HG03060 (cell line): ENCODE data around the gene NFIA.

Source experiments
- ATAC-seq: cut with Tn5 transposase; IDR thresholded peaks from one replicate; pipeline ENCODE4 v1.9.1; 2021; ENCODE audit warnings: low read depth, moderate number of reproducible peaks; ENCODE audit not compliant: unreplicated experiment

NFIA gene

DNA sequence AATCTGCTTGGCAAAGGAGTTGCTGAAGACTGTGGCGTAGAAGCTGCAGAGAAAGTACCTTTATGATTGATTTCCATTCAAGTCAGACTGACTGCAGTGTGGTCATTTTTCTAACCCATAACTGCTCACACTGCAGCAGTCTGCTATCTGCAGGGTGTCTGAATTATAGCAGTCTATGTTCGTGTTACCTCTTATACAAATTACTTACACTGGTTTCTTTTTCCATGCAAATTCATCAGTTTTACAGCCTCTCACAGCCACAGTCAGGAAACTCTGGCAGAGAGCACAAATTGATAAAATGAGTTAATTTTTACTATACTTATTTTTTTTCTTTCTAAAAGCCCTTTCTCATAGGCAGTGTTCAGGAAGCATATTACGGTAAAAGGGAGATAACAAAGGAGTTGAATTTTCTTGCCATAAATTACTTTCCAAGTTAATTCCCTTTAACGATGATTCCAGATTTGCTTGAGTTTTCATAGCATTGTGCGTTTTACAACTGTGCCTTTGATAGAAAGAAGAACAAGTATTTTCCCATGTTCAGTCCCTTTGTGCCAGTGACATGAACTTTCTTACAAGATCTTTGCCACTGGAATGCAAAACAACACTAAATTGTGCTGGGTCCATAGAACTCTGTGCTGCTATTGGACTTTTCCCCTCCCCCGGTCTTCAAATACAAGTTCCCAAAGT, 261.5 kb downstream of the NFIA start:
- ATAC-seq, result no peak

- no peak for ATAC-seq
Observed at GRCh38 chr1:61344696-61345095, 262.3 kb downstream of the NFIA start.

DNA sequence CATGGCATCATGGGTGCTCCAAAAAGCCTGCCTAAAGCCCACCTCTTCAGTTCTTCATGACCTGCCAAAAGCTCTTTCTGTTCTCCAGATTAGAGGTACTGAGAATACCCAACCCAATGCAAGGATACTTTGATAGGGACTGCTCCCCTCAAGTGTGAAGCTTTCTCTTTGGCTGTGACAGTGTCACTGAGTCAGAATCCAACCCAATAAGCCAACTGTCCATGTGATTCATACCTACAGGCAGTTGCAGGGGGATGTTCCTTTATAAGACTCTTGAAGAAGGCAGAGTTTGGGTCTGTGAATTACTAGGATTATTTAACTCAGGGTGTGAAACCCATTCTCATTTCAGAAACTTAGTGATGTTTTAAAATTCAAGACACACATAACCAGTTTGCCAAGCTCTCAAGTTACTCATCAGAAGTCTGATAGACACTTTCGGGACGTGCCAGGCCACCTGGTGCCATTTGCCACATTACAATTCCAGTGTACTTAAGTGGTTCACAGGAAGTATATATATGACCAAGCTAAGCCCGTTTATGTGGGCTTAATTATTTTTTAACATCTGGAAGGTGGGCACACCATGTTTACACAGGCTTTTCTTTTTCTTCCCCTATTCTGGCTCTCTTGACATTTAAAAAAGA, 265.8 kb downstream of the NFIA start:
- no peak for ATAC-seq

- no peak for ATAC-seq
Observed at GRCh38 chr1:61352845-61353435, 270.6 kb downstream of the NFIA start.

DNA sequence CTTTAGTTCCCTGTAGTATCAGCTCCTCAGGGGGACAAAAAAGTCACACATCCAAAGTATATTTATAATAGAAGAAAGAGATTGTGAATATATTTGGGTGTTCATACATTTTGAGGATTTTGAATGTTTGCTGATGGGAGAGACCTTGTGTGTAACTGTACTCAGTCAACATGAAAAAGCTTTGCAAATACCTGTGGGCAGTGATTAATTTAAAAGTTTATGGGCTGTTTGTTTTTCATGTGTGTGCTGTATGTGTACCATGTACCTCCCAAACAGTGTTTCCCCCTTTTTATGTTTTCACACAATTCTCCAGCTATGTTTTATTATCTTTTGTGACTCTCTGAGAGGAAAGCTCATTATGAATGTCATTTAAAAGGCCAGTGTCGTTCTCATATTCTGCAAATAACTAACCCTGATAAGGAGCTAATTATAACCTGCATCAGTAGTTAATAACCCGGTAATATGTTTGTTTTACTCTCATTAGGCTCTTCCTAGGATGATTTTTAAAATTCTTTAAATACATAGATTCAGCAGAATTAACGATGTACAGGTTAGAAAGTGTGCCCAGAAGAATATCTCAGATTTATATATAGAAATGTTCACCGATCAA, 271.5 kb downstream of the NFIA start:
- ATAC-seq, result no peak

GRCh38 chr1:61356016-61356415, 273.7 kb downstream of the NFIA start:
- no peak for ATAC-seq

- no peak for ATAC-seq
Observed at GRCh38 chr1:61356995-61357394, 274.6 kb downstream of the NFIA start.

- no peak for ATAC-seq
Observed at GRCh38 chr1:61357539-61357938, 275.2 kb downstream of the NFIA start.

DNA sequence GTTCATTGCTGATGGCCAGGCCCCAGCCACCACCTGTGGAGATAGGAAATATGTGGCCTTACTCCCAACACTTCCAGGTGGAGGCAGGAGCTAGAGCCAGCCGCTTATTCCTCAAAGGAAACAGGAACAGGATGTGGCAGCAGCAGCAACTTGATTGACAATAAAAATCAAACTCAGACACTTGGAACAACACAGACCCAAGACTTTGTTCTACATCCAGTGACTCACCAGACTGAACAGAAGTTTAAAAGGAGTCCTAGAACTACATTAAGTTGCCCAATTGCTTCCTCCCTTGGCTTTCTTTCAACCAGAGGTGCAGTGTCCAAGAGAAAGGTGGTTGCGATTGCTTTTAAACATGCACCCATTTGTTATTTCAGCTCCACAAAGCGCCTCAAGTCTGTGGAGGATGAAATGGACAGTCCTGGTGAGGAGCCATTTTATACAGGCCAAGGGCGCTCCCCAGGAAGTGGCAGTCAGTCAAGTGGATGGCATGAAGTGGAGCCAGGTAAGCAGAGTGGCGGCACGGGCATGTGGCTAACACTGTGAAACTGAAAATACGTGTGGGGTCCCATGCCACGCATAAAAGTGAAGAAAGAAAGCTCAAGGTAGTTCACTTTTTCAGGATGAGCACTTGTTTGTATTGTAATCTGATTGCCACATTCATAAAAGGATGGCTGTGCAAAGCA, 276.6 kb downstream of the NFIA start:
- ATAC-seq, result no peak

DNA sequence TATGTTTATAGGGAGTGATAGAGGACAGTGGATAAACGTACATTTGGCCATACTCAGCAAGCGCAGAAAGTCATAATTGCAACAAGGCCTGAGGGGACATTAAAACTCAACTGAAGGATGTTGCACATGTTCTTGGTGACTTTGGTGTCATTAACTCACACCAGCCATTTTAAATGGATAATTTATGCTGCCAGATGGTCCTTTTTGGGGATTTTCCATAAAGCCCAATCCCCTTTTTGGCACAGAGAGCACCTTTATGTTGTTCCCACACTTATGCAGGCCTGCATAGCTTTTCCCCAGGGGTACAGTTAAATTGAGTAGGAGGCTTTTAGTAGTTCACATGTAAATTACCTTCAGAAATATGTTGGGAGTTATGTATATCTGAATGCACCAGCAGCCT, 279.6 kb downstream of the NFIA start:
- ATAC-seq, result no peak

- ATAC-seq, result no peak
Observed at GRCh38 chr1:61362351-61362750, 280.0 kb downstream of the NFIA start.

- no peak for ATAC-seq
Observed at GRCh38 chr1:61368366-61368765, 286.0 kb downstream of the NFIA start.

- no peak for ATAC-seq
Observed at GRCh38 chr1:61368876-61369275, 286.5 kb downstream of the NFIA start.

DNA sequence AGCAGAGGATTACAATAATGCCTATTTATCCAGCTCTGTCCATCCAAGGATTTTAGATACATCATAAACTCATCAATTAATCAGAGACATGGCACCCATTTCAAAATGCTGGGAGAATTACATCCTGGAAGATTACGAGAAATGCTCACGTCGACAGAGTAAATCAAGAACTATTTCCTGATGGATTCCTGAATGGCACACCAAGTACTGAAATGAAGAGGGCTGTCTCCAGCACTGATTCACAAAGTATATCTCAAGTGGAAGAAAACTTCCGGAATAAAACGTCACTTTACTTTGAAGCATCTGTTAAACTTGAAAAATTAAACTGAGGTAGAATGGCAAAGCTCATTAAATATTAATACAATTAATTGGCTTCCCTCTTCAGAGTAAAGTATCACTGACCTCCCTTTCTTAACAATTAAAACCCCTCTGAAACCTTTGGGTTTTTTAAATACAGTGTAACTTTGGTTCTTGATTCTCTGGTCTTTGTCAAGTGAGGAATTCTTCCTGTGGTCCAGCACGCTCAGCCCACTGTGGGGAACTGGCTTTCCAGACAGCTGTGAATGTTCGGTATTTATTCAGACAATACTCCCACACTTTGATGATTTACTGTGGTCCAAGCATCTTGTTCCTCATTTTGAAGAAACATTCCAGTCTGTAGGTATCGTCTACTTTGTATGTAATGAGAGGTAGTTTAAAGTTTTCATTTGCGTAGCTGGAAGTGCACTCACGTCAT, 288.0 kb downstream of the NFIA start:
- ATAC-seq, result no peak

DNA sequence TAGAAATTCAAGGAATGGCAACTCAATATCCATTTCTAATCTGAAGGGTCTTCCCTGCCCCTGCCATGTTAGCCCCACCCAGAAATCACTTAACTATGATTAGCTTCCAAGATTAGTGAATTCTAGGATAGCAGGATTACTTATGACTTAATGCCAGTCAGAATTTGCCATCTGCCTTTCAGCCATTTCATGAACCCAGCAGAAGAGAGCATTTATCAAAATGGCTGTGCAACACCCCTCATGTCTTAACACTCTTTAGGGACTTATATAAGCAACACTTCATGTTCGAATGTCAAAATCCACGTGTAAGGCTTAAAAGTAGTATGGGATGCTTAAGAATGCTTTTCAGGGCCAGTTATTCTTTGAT, 288.5 kb downstream of the NFIA start:
- ATAC-seq, result no peak

DNA sequence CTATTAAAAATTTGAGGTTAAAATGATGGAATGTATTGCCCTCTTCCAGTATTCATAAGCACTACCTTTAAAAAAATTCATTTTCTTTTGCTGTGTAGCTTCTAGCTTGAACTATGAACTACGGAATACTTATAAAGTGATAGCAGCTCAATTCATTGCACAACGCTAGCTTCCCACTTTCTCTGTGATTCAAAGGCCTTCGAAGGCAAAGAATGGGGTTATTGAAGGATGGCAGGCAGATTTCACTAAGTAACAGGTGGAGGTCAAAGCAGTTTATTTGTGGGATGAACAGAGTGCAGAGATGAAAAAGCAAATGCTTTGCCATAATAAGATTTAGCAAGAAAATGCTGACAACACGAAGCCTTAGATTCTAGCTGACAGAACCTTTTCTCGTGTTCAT, 290.6 kb downstream of the NFIA start:
- no peak for ATAC-seq

DNA sequence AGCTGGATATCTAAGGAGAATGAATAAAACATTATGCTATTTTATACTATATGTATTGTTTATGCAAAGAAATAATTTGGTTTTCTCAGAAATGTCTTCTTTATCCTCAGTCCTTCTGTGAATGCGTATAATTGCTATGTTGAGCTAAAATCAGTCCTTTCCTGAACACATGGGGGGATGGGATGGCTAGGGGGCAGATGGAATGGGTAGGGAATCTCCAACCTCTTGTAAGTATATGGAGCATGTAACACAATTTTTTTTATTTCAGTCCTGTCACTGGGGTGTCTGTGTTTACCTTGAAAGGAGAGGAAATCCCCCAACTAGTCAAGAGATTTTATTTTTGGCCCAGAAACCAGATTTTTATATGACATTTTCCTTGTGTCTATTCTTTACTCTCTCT, 291.8 kb downstream of the NFIA start:
- no peak for ATAC-seq

GRCh38 chr1:61375082-61375880, 292.9 kb downstream of the NFIA start:
- no peak for ATAC-seq

DNA sequence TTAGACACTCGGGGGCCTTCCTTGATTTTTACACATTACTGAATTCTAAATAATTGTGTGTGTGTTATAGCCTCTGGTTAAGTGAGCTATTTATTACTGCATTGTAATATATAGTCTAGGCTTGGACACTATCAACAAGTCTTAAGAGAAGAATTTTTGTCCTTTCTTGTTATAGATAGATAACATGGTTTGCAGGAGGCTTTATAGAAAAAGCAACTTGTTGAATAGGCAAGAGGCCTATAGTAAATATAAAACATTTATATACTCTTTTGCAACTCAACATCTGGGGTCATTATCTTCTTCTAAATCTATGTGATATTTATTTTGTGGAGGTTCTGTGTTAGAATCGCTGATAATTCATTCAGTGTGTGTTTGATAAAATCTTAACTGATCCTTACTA, 293.8 kb downstream of the NFIA start:
- ATAC-seq, result no peak
